Trophoblast cell (in vitro differentiated cells and primary cell): ENCODE data around the gene MSANTD1.

ENCODE experiments used
- DNase-seq, 2 donors: peaks; one replicate each; pipeline ENCODE4 v3.0.0-alpha.2; 2016
- H2AFZ ChIP-seq: 2 replicates; pipeline ENCODE4 v1.6.1; 2013; ENCODE audit warnings: low read length, moderate library complexity, mild to moderate bottlenecking; ENCODE audit not compliant: insufficient read depth, poor library complexity
- H2AK5ac ChIP-seq: 2 replicates; pipeline ENCODE4 v1.6.1; 2013; ENCODE audit warnings: mild to moderate bottlenecking, low read length
- H2BK120ac ChIP-seq: 2 replicates; pipeline ENCODE4 v1.6.1; 2013; ENCODE audit warnings: low read length, mild to moderate bottlenecking, moderate library complexity; ENCODE audit not compliant: insufficient read depth, poor library complexity
- H2BK12ac ChIP-seq: 2 replicates; pipeline ENCODE4 v1.6.1; 2013; ENCODE audit warnings: mild to moderate bottlenecking, low read length, moderate library complexity
- H2BK5ac ChIP-seq: 2 replicates; pipeline ENCODE4 v1.6.1; 2013; ENCODE audit warnings: low read length, low read depth, moderate library complexity, mild to moderate bottlenecking; ENCODE audit not compliant: poor library complexity
- H3K14ac ChIP-seq: 2 replicates; pipeline ENCODE4 v1.6.1; 2013; ENCODE audit warnings: mild to moderate bottlenecking, low read length
- H3K18ac ChIP-seq: 2 replicates; pipeline ENCODE4 v1.6.1; 2013; ENCODE audit warnings: mild to moderate bottlenecking, low read length
- H3K23ac ChIP-seq: 2 replicates; pipeline ENCODE4 v1.6.1; 2013; ENCODE audit warnings: low read length
- H3K27ac ChIP-seq: 2 replicates; pipeline ENCODE4 v1.5.1; 2013; ENCODE audit warnings: low read depth, mild to moderate bottlenecking, inconsistent platforms, low read length, moderate library complexity
- H3K27me3 ChIP-seq: 2 replicates; pipeline ENCODE4 v1.6.1; 2013; ENCODE audit warnings: inconsistent platforms, mild to moderate bottlenecking, low read length, moderate library complexity; ENCODE audit not compliant: insufficient read depth
- H3K36me3 ChIP-seq, 2 experiments: 1 replicate in 1 of 2; 2 replicates in 1 of 2; pipeline ENCODE4 v1.6.1; 2013; ENCODE audit warnings: low read length in 2 of 2, mild to moderate bottlenecking in 2 of 2, moderate library complexity in 1 of 2; ENCODE audit not compliant: insufficient read depth in 2 of 2, control insufficient read depth in 1 of 2
- H3K4ac ChIP-seq: 2 replicates; pipeline ENCODE4 v1.6.1; 2013; ENCODE audit warnings: low read depth, mild to moderate bottlenecking, low read length, moderate library complexity
- H3K4me1 ChIP-seq, 2 experiments: 1 replicate in 1 of 2; 2 replicates in 1 of 2; pipeline ENCODE4 v1.6.1; 2013; ENCODE audit warnings: low read length in 2 of 2, mild to moderate bottlenecking in 2 of 2, moderate library complexity in 1 of 2; ENCODE audit not compliant: insufficient read depth in 2 of 2, control insufficient read depth in 1 of 2
- H3K4me2 ChIP-seq: 2 replicates; pipeline ENCODE4 v1.6.1; 2013; ENCODE audit warnings: inconsistent platforms, mild to moderate bottlenecking, low read length, moderate library complexity
- H3K4me3 ChIP-seq: 2 replicates; pipeline ENCODE4 v1.5.1; 2013; ENCODE audit warnings: mild to moderate bottlenecking, low read depth, low read length, inconsistent platforms
- H3K79me1 ChIP-seq: one replicate; pipeline ENCODE4 v1.6.1; 2013; ENCODE audit warnings: low read length
- H3K79me2 ChIP-seq: 2 replicates; pipeline ENCODE4 v1.6.1; 2013; ENCODE audit warnings: low read length, mild to moderate bottlenecking; ENCODE audit not compliant: control insufficient read depth, insufficient read depth, poor library complexity
- H3K9ac ChIP-seq: 2 replicates; pipeline ENCODE4 v1.6.1; 2013; ENCODE audit warnings: mild to moderate bottlenecking, low read length
- H3K9me3 ChIP-seq: 2 replicates; pipeline ENCODE4 v1.6.1; 2013; ENCODE audit warnings: low read depth, mild to moderate bottlenecking, control low read depth, inconsistent platforms, low read length; ENCODE audit not compliant: insufficient read depth
- H4K12ac ChIP-seq: 2 replicates; pipeline ENCODE4 v1.6.1; 2013; ENCODE audit warnings: low read depth, mild to moderate bottlenecking, low read length, moderate library complexity
- H4K8ac ChIP-seq: 2 replicates; pipeline ENCODE4 v1.6.1; 2013; ENCODE audit warnings: low read depth, mild to moderate bottlenecking, low read length, moderate library complexity
- H4K91ac ChIP-seq: one replicate; pipeline ENCODE4 v1.6.1; 2013; ENCODE audit warnings: low read depth, mild to moderate bottlenecking, low read length, moderate library complexity
- WGBS: extraction: QIAGEN DNeasy Blood & Tissue Kit; methylation state at CpG from one replicate; pipeline ENCODE4 v1.1.7; 2013; ENCODE audit warnings: missing lambda C conversion rate; ENCODE audit not compliant: insufficient read length, insufficient coverage; ENCODE audit errors: extremely low coverage; 5-methylcytosine and 5-hydroxymethylcytosine counted together

MSANTD1 gene

DNA sequence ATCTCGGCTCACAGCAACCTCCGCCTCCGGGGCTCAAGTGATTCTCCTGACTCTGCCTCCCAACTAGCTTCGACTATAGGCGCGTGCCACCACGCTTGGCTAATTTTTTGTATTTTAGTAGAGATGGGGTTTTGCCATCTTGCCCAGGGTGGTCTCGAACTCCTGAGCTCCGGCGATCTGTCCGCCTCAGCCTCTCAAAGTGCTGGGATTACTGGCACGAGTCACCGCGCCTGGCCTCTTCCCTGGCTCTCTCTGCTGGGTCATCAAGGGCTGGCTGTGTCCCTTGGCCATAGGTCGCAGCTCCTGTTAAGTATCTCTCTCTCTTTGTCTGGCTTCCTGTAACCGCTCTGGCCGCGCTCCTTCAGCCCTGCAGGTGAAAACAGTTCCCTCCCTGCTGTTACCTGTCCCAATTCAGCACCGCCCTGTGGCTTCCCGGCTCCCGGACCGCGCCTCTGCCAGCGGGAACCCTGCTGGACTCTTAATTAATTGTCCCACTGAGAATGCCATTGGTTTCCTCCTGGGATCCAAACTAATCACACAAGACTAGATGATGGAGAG, 42.5 kb downstream of the MSANTD1 start:
- no peak overlapping the region for H3K23ac ChIP-seq
- peak overlapping the region; percentile 84 for H3K4me3 ChIP-seq
- peak overlapping the region; percentile 99 for H3K4me2 ChIP-seq
- no CpG with 5 or more reads among the region's 24 CpGs for WGBS
- H3K18ac ChIP-seq: no peak overlapping the region
- H3K79me1 ChIP-seq: peaks cover 7% of the 10 kb centered on the region
- H3K27me3 ChIP-seq: no peaks in the 10 kb centered on the region
- no peak overlapping the region for H3K14ac ChIP-seq
- no peak overlapping the region for H2BK120ac ChIP-seq
- no peaks in the 10 kb centered on the region for H3K36me3 ChIP-seq
- no peak overlapping the region for H2BK12ac ChIP-seq
- no peak overlapping the region for H2AK5ac ChIP-seq
- H4K8ac ChIP-seq: no peak overlapping the region
- no peak overlapping the region for H4K91ac ChIP-seq
- no peak overlapping the region for H2BK5ac ChIP-seq
- peak in 1 of 2 donors; percentile 35 for DNase-seq
- H4K12ac ChIP-seq: no peak overlapping the region
- H3K79me2 ChIP-seq: peaks cover 6% of the 10 kb centered on the region
- H3K27ac ChIP-seq: no peak overlapping the region
- H3K9ac ChIP-seq: peak overlapping the region; percentile 39
- no peak overlapping the region for H3K4ac ChIP-seq
- H3K9me3 ChIP-seq: peaks cover 2% of the 10 kb centered on the region
- peak overlapping the region; percentile 85 for H2AFZ ChIP-seq
- peaks cover 10 to 26% of the 10 kb centered on the region in 2 experiments for H3K4me1 ChIP-seq

DNA sequence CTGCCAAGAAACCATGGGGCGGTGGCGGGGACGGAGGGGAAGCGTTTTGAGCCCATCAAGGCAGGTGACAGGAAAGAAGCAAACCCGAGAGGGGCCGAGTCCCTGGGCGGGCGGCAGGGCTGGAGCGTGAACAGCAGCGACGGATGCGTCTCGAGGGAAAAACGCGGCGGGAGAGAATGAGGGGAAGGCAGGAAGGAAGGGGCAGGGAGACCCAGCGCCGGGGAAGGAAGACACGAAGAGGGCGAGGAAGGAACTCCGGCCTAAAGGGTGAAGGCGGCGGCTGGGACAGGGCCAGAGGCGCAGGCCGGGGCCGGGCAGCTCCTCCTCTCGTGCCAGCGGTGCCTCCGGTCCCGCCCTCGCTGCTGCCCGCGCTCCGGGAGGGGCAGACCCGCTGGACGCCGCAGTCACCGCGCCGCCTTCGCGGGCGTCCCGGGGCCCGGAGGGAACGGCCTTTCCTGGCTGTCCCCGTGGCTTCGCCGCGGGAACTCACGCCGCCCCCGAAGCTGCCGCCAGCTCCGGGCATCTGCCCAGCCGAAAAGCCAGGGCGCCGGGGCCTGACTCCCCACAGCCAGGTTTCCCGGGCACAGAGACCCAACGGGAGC, 43.1 kb downstream of the MSANTD1 start:
- H3K79me1 ChIP-seq: peaks cover 7% of the 10 kb centered on the region
- H2BK120ac ChIP-seq: no peak overlapping the region
- H3K36me3 ChIP-seq: no peaks in the 10 kb centered on the region
- no peak overlapping the region for H3K23ac ChIP-seq
- H4K8ac ChIP-seq: peak overlapping the region; percentile 85
- peak overlapping the region; percentile 33 for H3K14ac ChIP-seq
- H2AFZ ChIP-seq: peak overlapping the region; percentile 85
- peak overlapping the region; percentile 62 for H3K18ac ChIP-seq
- peaks cover 2% of the 10 kb centered on the region for H3K9me3 ChIP-seq
- H2AK5ac ChIP-seq: no peak overlapping the region
- H3K4me3 ChIP-seq: peak overlapping the region; percentile 84
- peaks cover 6% of the 10 kb centered on the region for H3K79me2 ChIP-seq
- H3K4me1 ChIP-seq: peaks cover 7 to 26% of the 10 kb centered on the region in 2 experiments
- no peak overlapping the region for H2BK5ac ChIP-seq
- H4K91ac ChIP-seq: no peak overlapping the region
- H2BK12ac ChIP-seq: no peak overlapping the region
- peak overlapping the region; percentile 39 for H3K9ac ChIP-seq
- peak overlapping the region; percentile 99 for H3K4me2 ChIP-seq
- no CpG with 5 or more reads among the region's 60 CpGs for WGBS
- H3K27ac ChIP-seq: no peak overlapping the region
- DNase-seq: peak; percentile 12 to 46
- H4K12ac ChIP-seq: peak overlapping the region; percentile 64
- H3K27me3 ChIP-seq: no peaks in the 10 kb centered on the region
- H3K4ac ChIP-seq: no peak overlapping the region

- H3K36me3 ChIP-seq: no peaks in the 10 kb centered on the region
- no peak within 1 kb of the TSS for H3K23ac ChIP-seq
- H3K4me2 ChIP-seq: peak within 1 kb of the TSS; percentile 99
- no CpG with 5 or more reads among the region's 121 CpGs for WGBS
- peak within 1 kb of the TSS; percentile 29 for H2BK120ac ChIP-seq
- peak within 1 kb of the TSS; percentile 68 for H4K12ac ChIP-seq
- peaks cover 6% of the 10 kb centered on the region for H3K79me2 ChIP-seq
- H2AK5ac ChIP-seq: peak within 1 kb of the TSS; percentile 11
- peak within 1 kb of the TSS; percentile 85 for H2AFZ ChIP-seq
- peak within 1 kb of the TSS; percentile 62 for H4K91ac ChIP-seq
- H3K27me3 ChIP-seq: no peaks in the 10 kb centered on the region
- peak; percentile 92 to 94 for DNase-seq
- H3K9ac ChIP-seq: peak within 1 kb of the TSS; percentile 98
- peaks cover 7 to 26% of the 10 kb centered on the region in 2 experiments for H3K4me1 ChIP-seq
- no peak within 1 kb of the TSS for H2BK12ac ChIP-seq
- H3K18ac ChIP-seq: peak within 1 kb of the TSS; percentile 81
- peak within 1 kb of the TSS; percentile 91 for H3K4me3 ChIP-seq
- H2BK5ac ChIP-seq: no peak within 1 kb of the TSS
- H3K9me3 ChIP-seq: peaks cover 2% of the 10 kb centered on the region
- peak within 1 kb of the TSS; percentile 85 for H4K8ac ChIP-seq
- H3K14ac ChIP-seq: peak within 1 kb of the TSS; percentile 86
- H3K4ac ChIP-seq: peak within 1 kb of the TSS; percentile 66
- peaks cover 7% of the 10 kb centered on the region for H3K79me1 ChIP-seq
- no peak within 1 kb of the TSS for H3K27ac ChIP-seq
These were observed 43.8 kb downstream of the MSANTD1 start, which contains the start of gene RGS12 for GRCh38 chr4:3292571-3293400. TSS of gene RGS12 (plus strand) at chr4:3293021. CDS start at chr4:3316171, 23,150 bp downstream.
